PC-3 (cell line): ENCODE measurements around the gene PLD1. TPM values are rescaled to one million over a fixed set of nuclear protein-coding genes. Genes with fewer than 3 reads are reported as not detected.

Experiments
- ATAC-seq: fragments of 200-7000 bp; cut with Tn5 transposase; 2 replicates; pipeline ENCODE4 v1.9.1; 2020; ENCODE audit warnings: mild to moderate bottlenecking, moderate library complexity
- BruUV-seq: library from RNA; stranded (reverse); fragments of 400-500 nt; replicated peaks from 2 replicates; lab custom pipeline; 2021; lab: Mats Ljungman, UMichigan
- CTCF ChIA-PET: fragments of 300-600 bp; sonication (Branson Sonifier 250); formaldehyde crosslinking; loops from one replicate; lab custom pipeline; 2022; ENCODE audit warnings: antibody characterized with exemption; lab: Charles Lee
- POLR2A ChIA-PET: fragments of 300-600 bp; sonication (Branson Sonifier 250); formaldehyde crosslinking; loops from one replicate; lab custom pipeline; 2022; ENCODE audit warnings: antibody characterized with exemption; ENCODE audit not compliant: unreplicated experiment; lab: Charles Lee
- DNase-seq: peaks from one replicate; pipeline ENCODE4 v3.0.0-alpha.2; 2015
- H2AFZ ChIP-seq: fragments of 300-600 bp; sonication (generic); 2 replicates; pipeline ENCODE4 v1.6.0; 2016; ENCODE audit warnings: antibody characterized with exemption, low read length
- H3F3A ChIP-seq: fragments of 300-600 bp; sonication (generic); one replicate; pipeline ENCODE4 v1.6.0; 2017; ENCODE audit warnings: antibody characterized with exemption, low read length, control low read depth, mild to moderate bottlenecking; ENCODE audit not compliant: unreplicated experiment
- H3K27ac ChIP-seq: fragments of 300-600 bp; sonication (generic); 2 replicates; pipeline ENCODE4 v1.5.1; 2016; ENCODE audit warnings: mild to moderate bottlenecking, low read length
- H3K27me3 ChIP-seq: fragments of 300-600 bp; sonication (generic); 2 replicates; pipeline ENCODE4 v1.6.1; 2016; ENCODE audit warnings: low read length, mixed read lengths
- H3K36me3 ChIP-seq: fragments of 300-600 bp; sonication (generic); 2 replicates; pipeline ENCODE4 v1.6.1; 2016; ENCODE audit warnings: low read depth, mixed run types, low read length, mixed read lengths
- H3K4me1 ChIP-seq: fragments of 300-600 bp; sonication (generic); 2 replicates; pipeline ENCODE4 v1.5.1; 2016; ENCODE audit warnings: low read length; ENCODE audit not compliant: insufficient read depth
- H3K4me2 ChIP-seq: fragments of 300-600 bp; sonication (generic); 2 replicates; pipeline ENCODE4 v1.6.0; 2016; ENCODE audit warnings: low read length
- H3K4me3 ChIP-seq: fragments of 300-600 bp; sonication (generic); 2 replicates; pipeline ENCODE4 v1.5.1; 2016; ENCODE audit warnings: mild to moderate bottlenecking, low read length, mixed read lengths
- H3K79me2 ChIP-seq: fragments of 300-600 bp; sonication (generic); 2 replicates; pipeline ENCODE4 v1.6.1; 2017; ENCODE audit warnings: low read length, mixed read lengths
- H3K9ac ChIP-seq: fragments of 300-600 bp; sonication (generic); 2 replicates; pipeline ENCODE4 v1.6.0; 2016; ENCODE audit warnings: mild to moderate bottlenecking, low read length
- H3K9me2 ChIP-seq: fragments of 300-600 bp; sonication (generic); replicated peaks from 2 replicates; pipeline ENCODE4 v1.6.1; 2016; ENCODE audit warnings: mixed run types, low read length, mixed read lengths
- H3K9me3 ChIP-seq: fragments of 300-600 bp; sonication (generic); 2 replicates; pipeline ENCODE4 v1.6.1; 2016; ENCODE audit warnings: low read length, mixed read lengths
- H4K20me1 ChIP-seq: fragments of 300-600 bp; sonication (generic); 2 replicates; pipeline ENCODE4 v1.6.1; 2016; ENCODE audit warnings: low read length, mixed read lengths
- CTCF ChIP-seq: fragments of 300-600 bp; sonication (generic); conservative IDR thresholded peaks from 2 replicates; pipeline ENCODE4 v1.5.1; 2017; ENCODE audit warnings: antibody characterized with exemption, low read depth, mild to moderate bottlenecking, low read length
- EZH2 ChIP-seq: fragments of 300-600 bp; sonication (generic); IDR thresholded peaks from one replicate; pipeline ENCODE4 v1.6.1; 2017; ENCODE audit warnings: antibody characterized with exemption, mild to moderate bottlenecking, low read length; ENCODE audit not compliant: unreplicated experiment
- EZH2phosphoT487 ChIP-seq: fragments of 300-600 bp; sonication (generic); IDR thresholded peaks from 2 replicates; pipeline ENCODE4 v1.6.1; 2018; ENCODE audit warnings: mild to moderate bottlenecking, antibody characterized with exemption, low read length, borderline replicate concordance
- intact Hi-C: fragments of 100-400 bp; cut with micrococcal nuclease; formaldehyde crosslinking; loops from 2 replicates; pipeline ENCODE4 v1.9.0; 2023
- total RNA-seq: library from RNA; depleted of rRNA; stranded (reverse); fragments of >200 nt; gene quantifications from 2 replicates; pipeline ENCODE4 v1.2.3, GENCODE V29; 2014

PLD1 gene
- total RNA-seq, 1 experiment from 2014 or later = 7.3 TPM

DNA sequence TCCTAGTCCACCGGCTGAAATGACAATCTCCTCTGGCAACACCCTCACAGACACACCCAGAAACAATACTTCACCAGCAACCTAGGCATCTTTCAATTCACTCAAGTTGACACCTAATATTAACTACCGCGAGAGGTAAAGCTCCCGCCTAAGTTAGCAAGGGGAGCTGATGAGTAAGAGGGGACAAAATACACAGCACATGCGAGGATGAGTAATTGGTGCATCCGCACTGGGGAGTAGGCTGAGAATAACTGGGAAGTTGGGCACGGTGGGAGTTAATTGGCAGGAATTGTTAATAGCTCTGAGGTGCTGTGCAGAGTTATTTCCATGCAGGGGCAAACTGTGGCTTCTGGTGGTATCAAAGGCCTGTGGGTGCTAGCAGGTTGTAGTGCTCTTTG is 14.5 kb upstream of the PLD1 start:
- Histone ChIP-seq H3K9me3 (no peaks in the 10 kb centered on the region), H4K20me1 (no peaks in the 10 kb centered on the region), H2AFZ (peak overlapping the region; percentile 52), H3K27me3 (no peaks in the 10 kb centered on the region), H3K4me1 (peaks cover 16% of the 10 kb centered on the region), H3F3A (no peaks in the 10 kb centered on the region), H3K4me2 (peak overlapping the region; percentile 42), H3K9ac (no peak overlapping the region), H3K79me2 (no peaks in the 10 kb centered on the region), H3K9me2 (no peaks in the 10 kb centered on the region), H3K36me3 (no peaks in the 10 kb centered on the region), H3K27ac (peak overlapping the region; percentile 49), H3K4me3 (no peak overlapping the region)
- BruUV-seq = no TSS peak
- ATAC-seq = peak; percentile 53
- DNase-seq = peak; percentile 64
- ChIA-PET POLR2A (no interaction called here), CTCF (interaction anchor here (0.6 to 1.2 kb wide), 2 partner anchors 49 to 53 kb away, joined by 3 read pairs; no protein-coding TSS in a partner anchor)
- intact Hi-C loops = no loop called here
- TF ChIP-seq CTCF (no peak), EZH2phosphoT487 (no peak), EZH2 (no peak)

DNA sequence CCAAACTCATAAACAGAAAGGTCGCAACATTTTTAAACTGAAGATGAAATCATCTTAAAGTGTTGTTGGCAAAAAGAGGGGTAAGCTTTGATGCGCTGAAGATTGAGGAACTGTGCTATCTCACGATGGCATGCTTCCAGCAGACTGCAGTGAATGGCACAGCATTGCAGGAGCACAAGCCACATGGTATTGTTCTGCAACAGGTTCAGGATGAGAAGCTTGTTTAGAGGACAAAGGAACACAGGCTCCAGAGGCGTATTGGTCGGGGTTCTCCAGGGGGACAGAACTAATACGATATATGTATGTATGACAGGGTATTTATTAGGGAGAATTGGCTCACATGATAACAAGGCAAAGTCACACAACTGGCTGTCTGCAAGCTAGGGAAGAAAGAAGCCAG is 13.8 kb upstream of the PLD1 start:
- no peak overlapping the region for H2AFZ ChIP-seq
- no peak for DNase-seq
- no peak for TF ChIP-seq EZH2phosphoT487
- no peak for TF ChIP-seq EZH2
- no peak for TF ChIP-seq CTCF
- no peaks in the 10 kb centered on the region for H3K9me2 ChIP-seq
- H3K79me2 ChIP-seq = no peaks in the 10 kb centered on the region
- no peak overlapping the region for H3K4me3 ChIP-seq
- ChIA-PET CTCF (interaction anchor here (1.2 kb wide), 1 partner anchor 53 kb away, joined by 3 read pairs; no protein-coding TSS in a partner anchor), POLR2A (no interaction called here)
- H3K9me3 ChIP-seq = no peaks in the 10 kb centered on the region
- no peaks in the 10 kb centered on the region for H3F3A ChIP-seq
- no peak overlapping the region for H3K4me2 ChIP-seq
- H3K36me3 ChIP-seq = no peaks in the 10 kb centered on the region
- ATAC-seq = no peak
- intact Hi-C loops = no loop called here
- no peak overlapping the region for H3K9ac ChIP-seq
- no peaks in the 10 kb centered on the region for H3K27me3 ChIP-seq
- no TSS peak for BruUV-seq
- peaks cover 13% of the 10 kb centered on the region for H3K4me1 ChIP-seq
- no peak overlapping the region for H3K27ac ChIP-seq
- no peaks in the 10 kb centered on the region for H4K20me1 ChIP-seq

DNA sequence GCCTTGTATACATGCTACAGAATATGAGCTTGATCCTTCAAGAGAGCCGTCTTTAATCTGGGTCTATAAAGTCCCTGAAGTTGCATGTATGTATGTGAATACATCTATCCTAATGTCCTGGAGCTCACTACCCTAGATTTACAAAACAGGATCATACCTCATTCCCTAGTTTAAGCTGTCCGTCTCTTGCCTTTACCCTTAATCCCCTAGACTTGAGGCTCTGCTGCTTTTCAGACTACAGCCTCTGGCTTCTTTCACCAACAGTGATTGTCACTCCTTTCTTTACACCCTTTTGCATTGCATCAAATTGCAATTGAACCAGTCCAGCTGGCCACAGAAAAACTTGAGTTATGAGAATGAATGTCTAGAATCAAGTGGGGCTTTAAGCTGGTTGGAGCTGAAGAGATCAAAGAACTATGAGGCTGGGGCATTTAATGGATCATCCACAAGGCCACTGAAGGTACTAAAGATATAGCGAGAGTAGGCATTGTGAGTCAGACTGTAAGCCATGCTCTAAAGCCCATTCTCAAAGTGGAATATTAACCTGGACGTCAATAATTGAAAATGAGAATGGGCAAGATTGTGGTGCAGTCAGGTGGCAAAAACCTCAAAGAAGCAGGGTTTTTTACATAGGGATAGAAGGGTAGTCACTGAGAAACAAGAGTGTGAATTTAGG is 12.3 kb upstream of the PLD1 start:
- ChIA-PET POLR2A (no interaction called here), CTCF (interaction anchor here (1.0 kb wide), 1 partner anchor 11 kb away, joined by 3 read pairs; no protein-coding TSS in a partner anchor)
- DNase-seq (no peak), ATAC-seq (no peak)
- Histone ChIP-seq H3K27ac (no peak overlapping the region), H3K4me1 (peaks cover 13% of the 10 kb centered on the region), H3K9me3 (no peaks in the 10 kb centered on the region), H3K4me3 (no peak overlapping the region), H3K4me2 (no peak overlapping the region), H3K9me2 (no peaks in the 10 kb centered on the region), H3F3A (no peaks in the 10 kb centered on the region), H2AFZ (no peak overlapping the region), H3K27me3 (no peaks in the 10 kb centered on the region), H3K9ac (no peak overlapping the region), H4K20me1 (no peaks in the 10 kb centered on the region), H3K79me2 (no peaks in the 10 kb centered on the region), H3K36me3 (no peaks in the 10 kb centered on the region)
- TF ChIP-seq EZH2phosphoT487 (no peak), EZH2 (no peak), CTCF (no peak)
- intact Hi-C loops = no loop called here
- BruUV-seq = no TSS peak
